ENCODE measurements around the gene PRAMEF17.
"Not testable (repeated sequence)": the region's sequence is repeated elsewhere in the genome, so short reads cannot be mapped to it uniquely, and the experiment has no call there.

DNA sequence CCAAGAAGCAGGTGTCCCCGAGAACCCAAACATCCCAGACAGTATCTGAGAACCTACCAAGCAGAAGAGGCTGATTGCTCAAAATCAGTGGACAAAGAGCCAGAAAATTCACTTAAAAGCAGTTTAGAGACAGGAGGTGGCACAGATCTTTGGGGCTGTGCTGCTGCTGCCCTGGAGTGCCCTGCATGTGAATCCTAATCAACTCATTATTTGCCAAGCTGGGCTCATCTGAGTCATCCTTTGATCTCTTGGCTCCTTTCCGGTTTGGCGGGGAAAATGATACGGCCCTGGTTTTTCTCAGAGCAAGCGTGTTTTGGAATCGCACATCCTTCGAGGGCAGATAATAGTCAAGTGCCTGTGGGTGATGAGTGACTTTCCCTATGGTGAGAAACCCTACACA lies 27.1 kb upstream of the PRAMEF17 start:
- not testable (repeated sequence) for TF ChIP-seq EZH2, CTCF (IDR thresholded peaks at IDR 0.05)
